GM12872 (cell line): ENCODE data around the gene TRAPPC12.

ENCODE experiments used
- CTCF ChIP-seq: IDR thresholded peaks from 3 replicates; pipeline ENCODE4 v1.5.1; 2011; ENCODE audit warnings: low read depth, mild to moderate bottlenecking, low read length, moderate library complexity; ENCODE audit not compliant: insufficient read depth

Gene TRAPPC12

GRCh38 chr2:3411103-3411502 lies 31.6 kb downstream of the TRAPPC12 start:
- TF ChIP-seq CTCF, result no peak

GRCh38 chr2:3413697-3414096 lies 34.2 kb downstream of the TRAPPC12 start:
- TF ChIP-seq CTCF, result no peak

- TF ChIP-seq CTCF, result no peak
Measured at GRCh38 chr2:3414133-3414860, 34.8 kb downstream of the TRAPPC12 start.

- TF ChIP-seq CTCF, result no peak
Measured at GRCh38 chr2:3418766-3419404, 39.4 kb downstream of the TRAPPC12 start.

GRCh38 chr2:3420076-3420768 lies 40.7 kb downstream of the TRAPPC12 start:
- no peak for TF ChIP-seq CTCF

GRCh38 chr2:3420769-3421397 lies 41.4 kb downstream of the TRAPPC12 start:
- TF ChIP-seq CTCF, result no peak

GRCh38 chr2:3421580-3421979 lies 42.1 kb downstream of the TRAPPC12 start:
- TF ChIP-seq CTCF, result no peak
